GM21447 (cell line): ENCODE results near the gene PDCD2.
"Not testable (repeated sequence)": the region's sequence is repeated elsewhere in the genome, so short reads cannot be mapped to it uniquely, and the experiment has no call there.

Experiments
- ATAC-seq: cut with Tn5 transposase; IDR thresholded peaks from one replicate; pipeline ENCODE4 v1.9.1; 2021; ENCODE audit not compliant: unreplicated experiment

PDCD2 gene, protein sequence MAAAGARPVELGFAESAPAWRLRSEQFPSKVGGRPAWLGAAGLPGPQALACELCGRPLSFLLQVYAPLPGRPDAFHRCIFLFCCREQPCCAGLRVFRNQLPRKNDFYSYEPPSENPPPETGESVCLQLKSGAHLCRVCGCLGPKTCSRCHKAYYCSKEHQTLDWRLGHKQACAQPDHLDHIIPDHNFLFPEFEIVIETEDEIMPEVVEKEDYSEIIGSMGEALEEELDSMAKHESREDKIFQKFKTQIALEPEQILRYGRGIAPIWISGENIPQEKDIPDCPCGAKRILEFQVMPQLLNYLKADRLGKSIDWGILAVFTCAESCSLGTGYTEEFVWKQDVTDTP

DNA sequence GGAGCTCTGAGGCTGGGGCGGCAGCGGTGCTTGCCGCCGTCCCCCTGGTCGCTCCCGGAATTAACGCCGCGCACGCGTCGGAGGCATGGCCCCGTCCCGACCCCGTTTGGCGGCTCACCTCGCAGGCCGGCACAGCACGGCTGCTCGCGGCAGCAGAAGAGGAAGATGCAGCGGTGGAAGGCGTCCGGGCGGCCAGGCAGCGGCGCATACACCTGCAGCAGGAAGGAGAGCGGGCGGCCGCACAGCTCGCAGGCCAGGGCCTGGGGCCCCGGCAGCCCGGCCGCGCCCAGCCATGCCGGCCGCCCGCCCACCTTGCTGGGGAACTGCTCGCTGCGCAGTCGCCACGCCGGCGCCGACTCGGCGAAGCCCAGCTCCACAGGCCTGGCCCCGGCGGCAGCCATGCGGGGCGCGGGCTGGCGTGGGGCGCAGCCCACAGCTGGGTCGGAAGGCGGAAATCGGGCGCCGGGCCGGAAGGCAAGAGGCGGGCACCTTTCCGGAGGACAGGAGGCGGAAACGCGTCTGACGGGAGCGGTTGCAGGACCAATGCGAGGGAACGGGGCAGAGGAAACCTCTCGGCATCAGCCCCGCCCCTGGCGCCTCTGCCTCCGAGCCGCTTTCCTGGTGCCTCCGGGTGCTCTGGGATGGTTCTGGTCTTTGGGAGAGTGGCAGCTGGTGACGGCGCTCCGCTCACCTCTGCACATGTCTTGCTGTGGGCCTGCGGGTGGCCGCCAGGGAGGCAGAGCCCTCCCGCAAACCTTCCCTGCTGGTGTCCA is at the start of gene PDCD2:
TSS of gene PDCD2 (minus strand) at position 457 of the 773 bp plus-strand sequence. CDS start at position 401, 56 bp downstream.
- peak; percentile 98 for ATAC-seq

- not testable (repeated sequence) for ATAC-seq
Measured at GRCh38 chr6:170616020-170616554, 31.6 kb upstream of the PDCD2 start.

GRCh38 chr6:170612256-170612804 is 27.9 kb upstream of the PDCD2 start:
- peak; percentile 50 for ATAC-seq

DNA sequence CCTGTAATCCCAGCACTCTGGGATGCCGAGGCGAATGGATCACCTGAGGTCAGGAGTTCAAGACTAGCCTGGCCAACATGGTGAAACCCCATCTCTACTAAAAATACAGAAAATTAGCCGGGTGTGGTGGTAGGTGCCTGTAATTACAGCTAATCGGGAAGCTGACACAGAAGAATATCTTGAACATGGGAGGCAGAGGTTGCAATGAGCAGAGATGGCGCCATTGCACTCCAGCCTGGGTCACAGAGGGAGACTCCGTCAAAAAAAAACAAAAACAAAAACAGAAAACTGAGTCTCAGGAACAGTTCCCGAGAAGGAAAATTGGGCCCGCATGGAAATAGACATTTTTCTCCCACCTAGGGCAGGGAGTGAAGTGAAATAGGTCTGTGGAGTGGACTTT is 24.8 kb upstream of the PDCD2 start:
- not testable (repeated sequence) for ATAC-seq

- ATAC-seq, result no peak
Measured at GRCh38 chr6:170605574-170606259, 21.3 kb upstream of the PDCD2 start.

- no peak for ATAC-seq
Measured at GRCh38 chr6:170597278-170597677, 12.8 kb upstream of the PDCD2 start.

GRCh38 chr6:170596426-170596825 is 12.0 kb upstream of the PDCD2 start:
- no peak for ATAC-seq

DNA sequence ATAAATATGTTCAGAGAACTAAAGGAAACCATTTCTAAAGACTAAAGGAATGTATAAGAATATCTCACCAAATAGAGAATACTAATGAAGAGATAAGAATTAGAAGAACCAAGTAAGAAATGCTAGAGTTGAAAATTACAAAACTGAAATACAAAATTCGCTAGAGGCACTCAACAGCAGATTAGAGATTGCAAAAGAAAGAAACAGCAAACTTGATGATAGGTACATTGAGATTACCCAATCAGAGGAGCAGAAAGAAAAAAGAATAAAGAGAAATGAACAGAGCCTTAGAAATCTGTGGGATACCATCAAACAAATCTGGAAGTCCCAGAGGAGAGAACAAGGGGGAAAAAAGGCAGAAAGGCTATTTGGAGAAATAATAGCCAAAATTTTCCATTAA is 6.3 kb upstream of the PDCD2 start:
- ATAC-seq, result no peak

- peak; percentile 32 for ATAC-seq
Measured at GRCh38 chr6:170584954-170585498, 589 bp upstream of the PDCD2 start.

DNA sequence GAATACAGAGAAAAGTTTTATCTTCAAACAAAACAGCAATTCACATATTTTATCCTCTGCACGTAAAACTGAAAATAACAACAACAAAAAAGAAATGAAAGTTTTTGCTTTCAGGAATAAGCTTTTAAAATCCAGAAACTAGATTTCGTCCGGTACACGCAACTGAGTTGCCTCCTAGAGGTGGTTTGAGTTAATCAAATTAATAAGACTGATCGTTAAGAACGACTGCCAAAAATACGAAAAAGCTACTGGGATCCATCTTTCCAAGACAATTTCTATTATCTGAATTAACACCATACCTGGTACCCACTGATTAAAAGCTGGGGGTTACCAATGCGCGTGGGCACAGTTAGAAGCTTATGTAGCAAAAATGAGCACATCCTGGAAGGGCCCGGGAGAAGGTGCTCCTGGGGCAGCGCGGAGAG is 669 bp downstream of the PDCD2 start:
- no peak for ATAC-seq

DNA sequence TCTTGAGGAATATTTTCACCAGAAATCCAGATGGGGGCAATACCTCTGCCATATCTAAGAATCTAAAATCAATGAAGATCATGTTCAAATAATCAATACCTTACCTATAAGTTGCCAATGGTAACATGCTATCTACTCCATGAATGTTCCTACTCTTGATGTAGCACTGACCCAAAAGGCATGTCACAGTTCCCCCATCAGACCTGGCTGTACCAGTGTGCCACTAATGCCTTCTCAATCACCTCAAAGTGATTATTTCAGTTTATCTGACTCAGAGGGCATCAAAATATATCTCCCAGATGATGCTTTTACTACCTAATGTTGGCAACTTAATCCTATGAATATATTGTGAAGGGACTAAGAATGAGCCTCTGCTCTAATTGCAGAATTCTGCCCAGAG is 5.5 kb downstream of the PDCD2 start:
- ATAC-seq, result no peak

- no peak for ATAC-seq
Measured at GRCh38 chr6:170575250-170575649, 9.2 kb downstream of the PDCD2 start.

DNA sequence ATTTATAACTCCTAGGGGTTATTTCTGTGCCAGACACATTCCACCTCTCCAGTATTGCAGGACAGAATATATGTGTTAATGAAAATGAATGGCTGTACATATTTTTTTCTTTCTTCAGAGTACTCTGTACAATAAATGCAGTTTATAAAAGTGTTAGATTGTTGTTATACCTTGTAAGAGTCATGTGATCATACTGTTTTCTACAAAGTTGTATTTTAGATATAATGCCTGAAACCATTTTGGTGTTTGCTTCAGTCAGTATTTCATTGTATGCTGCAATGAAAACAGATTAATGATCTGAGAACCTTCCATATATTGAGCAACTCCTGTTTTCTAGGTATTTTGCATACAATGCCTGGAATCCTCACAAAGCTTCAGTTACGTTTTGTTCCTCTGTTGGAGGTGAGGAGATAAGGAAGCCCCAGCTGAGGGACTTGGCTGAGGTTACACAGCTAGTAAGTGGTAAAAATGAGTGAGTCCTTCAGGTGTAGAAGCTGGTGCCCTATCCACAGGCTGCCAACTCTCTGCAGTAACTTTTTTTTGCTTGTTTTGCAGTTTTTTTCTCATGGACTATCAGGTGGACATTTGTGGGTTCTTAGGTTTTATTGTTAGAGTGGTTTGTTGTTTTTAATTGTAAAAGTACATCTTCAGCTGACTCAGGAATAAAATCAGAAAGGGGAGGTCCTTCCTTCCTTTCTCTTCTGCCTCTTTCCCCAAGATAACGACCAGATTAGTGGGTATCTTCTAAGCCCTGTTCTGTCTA is 11.6 kb downstream of the PDCD2 start:
- ATAC-seq, result no peak

DNA sequence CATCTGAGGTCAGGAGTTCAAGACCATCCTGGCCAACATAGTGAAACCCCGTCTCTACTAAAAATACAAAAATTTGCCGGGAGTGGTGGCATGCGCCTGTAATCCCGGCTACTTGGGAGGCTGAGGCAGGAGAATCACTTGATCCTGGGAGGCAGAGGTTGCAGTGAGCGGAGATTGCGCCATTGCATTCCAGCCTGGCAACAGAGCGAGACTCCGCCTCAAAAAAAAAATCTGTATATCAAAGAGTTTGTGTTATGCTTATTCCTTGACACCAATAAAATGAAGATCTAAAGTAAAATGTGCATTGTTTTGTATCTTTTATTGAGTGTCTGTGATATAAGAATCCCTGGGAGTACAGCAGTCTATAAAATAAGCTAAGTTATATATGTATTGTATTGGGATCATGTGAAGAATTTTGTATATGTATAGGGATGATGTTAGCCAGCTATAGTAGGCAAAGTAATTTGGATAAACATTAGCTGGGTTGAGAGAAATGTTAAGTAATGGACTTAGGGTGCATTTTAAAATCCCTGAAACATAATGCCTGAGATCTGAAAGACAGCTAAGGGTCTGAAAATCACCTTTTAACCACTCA is 19.4 kb downstream of the PDCD2 start:
- ATAC-seq, result no peak

- no peak for ATAC-seq
Measured at GRCh38 chr6:170561555-170561954, 22.9 kb downstream of the PDCD2 start.

- ATAC-seq, result no peak
Measured at GRCh38 chr6:170555305-170555704, 29.1 kb downstream of the PDCD2 start.

- ATAC-seq, result no peak
Measured at GRCh38 chr6:170554796-170555137, 29.7 kb downstream of the PDCD2 start.

DNA sequence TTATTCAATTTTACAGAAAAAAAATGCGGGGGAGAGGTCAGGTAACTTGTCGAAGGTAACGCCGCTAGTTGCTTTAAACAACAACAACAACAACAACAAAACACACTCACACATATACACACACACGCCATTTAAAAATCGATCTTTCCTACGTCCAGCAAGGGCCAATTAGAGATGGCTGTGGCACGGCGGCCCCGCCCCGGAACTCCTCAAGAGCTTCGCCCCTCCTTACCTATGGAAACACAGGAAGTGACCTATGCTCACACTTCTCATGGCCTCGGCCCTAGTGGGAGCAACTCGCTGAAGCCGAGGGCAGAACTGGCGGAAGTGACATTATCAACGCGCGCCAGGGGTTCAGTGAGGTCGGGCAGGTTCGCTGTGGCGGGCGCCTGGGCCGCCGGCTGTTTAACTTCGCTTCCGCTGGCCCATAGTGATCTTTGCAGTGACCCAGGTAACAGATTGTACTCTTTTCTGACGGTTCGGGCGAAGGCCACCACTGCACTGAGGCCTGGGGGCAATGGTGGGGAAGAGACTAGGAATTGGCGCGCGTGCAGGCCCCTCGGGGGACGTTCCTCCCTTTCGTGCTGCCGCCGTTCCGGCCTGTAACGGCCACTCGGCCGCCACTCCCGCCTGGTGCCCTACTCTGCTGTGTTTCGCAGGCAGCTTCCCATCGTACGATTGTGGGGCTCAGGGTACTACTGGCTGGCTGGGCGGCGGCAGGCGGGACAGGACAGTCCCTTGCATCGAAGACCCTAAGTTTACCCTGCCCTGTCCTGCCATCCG is 30.2 kb downstream of the PDCD2 start, which contains the start of gene TBP:
TSS of gene TBP (plus strand) at position 357 of the 783 bp plus-strand sequence. CDS start 2,661 bp downstream, outside the sequence.
- ATAC-seq, result peak; percentile 94

GRCh38 chr6:170553534-170554012 is 30.9 kb downstream of the PDCD2 start:
- peak; percentile 33 for ATAC-seq
